PFSK-1 (cell line): Measurements from ENCODE around the gene COL24A1.

Experiments used
- FOXP2 ChIP-seq: optimal IDR thresholded peaks from 2 replicates; pipeline ENCODE3; 2011; ENCODE audit warnings: borderline replicate concordance, control low read depth, inconsistent platforms; ENCODE audit not compliant: insufficient read depth; ENCODE audit errors: extremely low read length, extremely low read depth
- POLR2AphosphoS5 ChIP-seq: IDR thresholded peaks from 2 replicates; pipeline ENCODE4 v1.6.1; 2012; ENCODE audit warnings: low read depth, mild to moderate bottlenecking, control low read depth, low read length, moderate library complexity
- REST ChIP-seq, 2 experiments: IDR thresholded peaks; 2 replicates each; pipeline versions ENCODE4 v1.6.1 to v1.8.0; 2011 to 2012; ENCODE audit warnings: low read depth in 2 of 2, low read length in 2 of 2, control low read depth in 1 of 2, inconsistent platforms in 1 of 2, mild to moderate bottlenecking in 1 of 2, moderate library complexity in 1 of 2; ENCODE audit not compliant: insufficient read depth in 1 of 2
- SIN3A ChIP-seq: IDR thresholded peaks from 2 replicates; pipeline ENCODE4 v1.6.1; 2012; ENCODE audit warnings: mild to moderate bottlenecking, low read length, moderate library complexity, borderline replicate concordance; ENCODE audit not compliant: insufficient read depth
- TAF1 ChIP-seq: IDR thresholded peaks from 2 replicates; pipeline ENCODE4 v1.6.1; 2012; ENCODE audit warnings: low read length, control low read depth, borderline replicate concordance; ENCODE audit not compliant: insufficient read depth

The COL24A1 gene

GRCh38 chr1:86190873-86191272 is 34.3 kb upstream of the COL24A1 start:
- TF ChIP-seq REST (IDR thresholded peaks at IDR 0.05; ENCODE audit: insufficient read depth in 1 of 2, low read depth in 2 of 2, low read length in 2 of 2) (no peak), POLR2AphosphoS5 (no peak), FOXP2 (no peak), TAF1 (no peak), SIN3A (no peak)

- no peak for TF ChIP-seq FOXP2
- no peak for TF ChIP-seq REST (IDR thresholded peaks at IDR 0.05; ENCODE audit: insufficient read depth in 1 of 2, low read depth in 2 of 2, low read length in 2 of 2)
- TF ChIP-seq SIN3A, result no peak
- no peak for TF ChIP-seq POLR2AphosphoS5
- no peak for TF ChIP-seq TAF1
Observed at GRCh38 chr1:86184426-86184825, 27.9 kb upstream of the COL24A1 start.

GRCh38 chr1:86183810-86184209 is 27.2 kb upstream of the COL24A1 start:
- TF ChIP-seq SIN3A (no peak), TAF1 (no peak), POLR2AphosphoS5 (no peak), REST (IDR thresholded peaks at IDR 0.05; ENCODE audit: insufficient read depth in 1 of 2, low read depth in 2 of 2, low read length in 2 of 2) (no peak), FOXP2 (no peak)

GRCh38 chr1:86176226-86176625 is 19.7 kb upstream of the COL24A1 start:
- TF ChIP-seq REST (IDR thresholded peaks at IDR 0.05; ENCODE audit: insufficient read depth in 1 of 2, low read depth in 2 of 2, low read length in 2 of 2) (no peak), TAF1 (no peak), SIN3A (no peak), POLR2AphosphoS5 (no peak), FOXP2 (no peak)

GRCh38 chr1:86175756-86176155 is 19.2 kb upstream of the COL24A1 start:
- no peak for TF ChIP-seq FOXP2
- TF ChIP-seq SIN3A, result no peak
- no peak for TF ChIP-seq TAF1
- no peak for TF ChIP-seq POLR2AphosphoS5
- TF ChIP-seq REST (IDR thresholded peaks at IDR 0.05; ENCODE audit: insufficient read depth in 1 of 2, low read depth in 2 of 2, low read length in 2 of 2), result no peak
